C4-2B (cell line): ENCODE measurements around the gene NOX5.

ENCODE experiments used
- CTCF ChIP-seq: fragments of 450-650 bp; conservative IDR thresholded peaks from 2 replicates; pipeline ENCODE4 v1.5.1; 2017; ENCODE audit warnings: mild to moderate bottlenecking
- ZFX ChIP-seq: fragments of 450-650 bp; IDR thresholded peaks from 2 replicates; pipeline ENCODE4 v1.6.1; 2017

- TF ChIP-seq CTCF = no peak
- TF ChIP-seq ZFX = no peak
These were observed 18.3 kb downstream of the NOX5 start for GRCh38 chr15:69032703-69033373.
